ENCODE data around the gene TBC1D9. TPM values are rescaled to one million over a fixed set of nuclear protein-coding genes. Genes with fewer than 3 reads are reported as not detected.

The TBC1D9 gene
- total RNA-seq, 2 experiments from 2014 or later, result 1.0 to 13.0 TPM

- H3K27ac ChIP-seq (ENCODE audit: low read depth, low read length, poor library complexity, severe bottlenecking), result no peak overlapping the region
- TF ChIP-seq CTCF (conservative IDR thresholded peaks at IDR 0.05; ENCODE audit: low read length) (no peak), EZH2phosphoT487 (IDR thresholded peaks at IDR 0.05; ENCODE audit: borderline replicate concordance, low read depth, low read length) (no peak)
- no peaks in the 10 kb centered on the region for H4K20me1 ChIP-seq (ENCODE audit: insufficient read depth, low read length)
- H3K4me3 ChIP-seq (ENCODE audit: low read depth, low read length, poor library complexity, severe bottlenecking), result no peak overlapping the region
- no peaks in the 10 kb centered on the region for H3K36me3 ChIP-seq (ENCODE audit: insufficient read depth, low read length)
- intact Hi-C loops (cut with micrococcal nuclease; ENCODE audit: unreplicated experiment), result no loop called here
- POLR2A ChIA-PET, result no interaction called here
- H3K4me2 ChIP-seq (ENCODE audit: low read length), result no peak overlapping the region
- H3K4me1 ChIP-seq (ENCODE audit: insufficient read depth, low read length, poor library complexity, severe bottlenecking), result no peaks in the 10 kb centered on the region
- H3K9me3 ChIP-seq (ENCODE audit: low read length), result no peaks in the 10 kb centered on the region
- no TSS peak for BruUV-seq (replicated peaks)
- H2AFZ ChIP-seq (ENCODE audit: low read length), result no peak overlapping the region
- DNase-seq (ENCODE audit: low spot score), result no peak
- no peaks in the 10 kb centered on the region for H3K9me2 ChIP-seq (ENCODE audit: insufficient read depth, low read length)
- CTCF ChIA-PET (ENCODE audit: unreplicated experiment), result no interaction called here
- H3K79me2 ChIP-seq (ENCODE audit: insufficient read depth, low read depth, low read length), result no peaks in the 10 kb centered on the region
Observed at GRCh38 chr4:140689623-140690022, 66.6 kb downstream of the TBC1D9 start.

- H3K4me2 ChIP-seq (ENCODE audit: low read length), result no peak overlapping the region
- no peaks in the 10 kb centered on the region for H3K4me1 ChIP-seq (ENCODE audit: insufficient read depth, low read length, poor library complexity, severe bottlenecking)
- H3K9me3 ChIP-seq (ENCODE audit: low read length), result no peaks in the 10 kb centered on the region
- BruUV-seq (replicated peaks), result no TSS peak
- ChIA-PET POLR2A (no interaction called here), CTCF (ENCODE audit: unreplicated experiment) (no interaction called here)
- no peaks in the 10 kb centered on the region for H3K9me2 ChIP-seq (ENCODE audit: insufficient read depth, low read length)
- no peaks in the 10 kb centered on the region for H4K20me1 ChIP-seq (ENCODE audit: insufficient read depth, low read length)
- H2AFZ ChIP-seq (ENCODE audit: low read length), result no peak overlapping the region
- H3K79me2 ChIP-seq (ENCODE audit: insufficient read depth, low read depth, low read length), result no peaks in the 10 kb centered on the region
- intact Hi-C loops (cut with micrococcal nuclease; ENCODE audit: unreplicated experiment), result no loop called here
- DNase-seq (ENCODE audit: low spot score), result no peak
- no peak for TF ChIP-seq CTCF (conservative IDR thresholded peaks at IDR 0.05; ENCODE audit: low read length)
- no peak for TF ChIP-seq EZH2phosphoT487 (IDR thresholded peaks at IDR 0.05; ENCODE audit: borderline replicate concordance, low read depth, low read length)
- H3K36me3 ChIP-seq (ENCODE audit: insufficient read depth, low read length), result no peaks in the 10 kb centered on the region
- H3K4me3 ChIP-seq (ENCODE audit: low read depth, low read length, poor library complexity, severe bottlenecking), result no peak overlapping the region
- no peak overlapping the region for H3K27ac ChIP-seq (ENCODE audit: low read depth, low read length, poor library complexity, severe bottlenecking)
Observed at GRCh38 chr4:140688711-140689598, 67.2 kb downstream of the TBC1D9 start.

GRCh38 chr4:140686796-140687195 is 69.4 kb downstream of the TBC1D9 start:
- Histone ChIP-seq H4K20me1 (ENCODE audit: insufficient read depth, low read length) (no peaks in the 10 kb centered on the region), H3K4me3 (ENCODE audit: low read depth, low read length, poor library complexity, severe bottlenecking) (no peak overlapping the region), H3K9me2 (ENCODE audit: insufficient read depth, low read length) (no peaks in the 10 kb centered on the region), H3K9me3 (ENCODE audit: low read length) (no peaks in the 10 kb centered on the region), H3K4me2 (ENCODE audit: low read length) (no peak overlapping the region), H3K27ac (ENCODE audit: low read depth, low read length, poor library complexity, severe bottlenecking) (no peak overlapping the region), H3K4me1 (ENCODE audit: insufficient read depth, low read length, poor library complexity, severe bottlenecking) (no peaks in the 10 kb centered on the region), H3K79me2 (ENCODE audit: insufficient read depth, low read depth, low read length) (no peaks in the 10 kb centered on the region), H2AFZ (ENCODE audit: low read length) (no peak overlapping the region), H3K36me3 (ENCODE audit: insufficient read depth, low read length) (no peaks in the 10 kb centered on the region)
- ChIA-PET POLR2A (interaction anchor here (0.8 kb wide), 1 partner anchor 19 kb away, joined by 5 read pairs; no protein-coding TSS in a partner anchor), CTCF (ENCODE audit: unreplicated experiment) (no interaction called here)
- intact Hi-C loops (cut with micrococcal nuclease; ENCODE audit: unreplicated experiment), result no loop called here
- BruUV-seq (replicated peaks), result no TSS peak
- no peak for TF ChIP-seq CTCF (conservative IDR thresholded peaks at IDR 0.05; ENCODE audit: low read length)
- no peak for TF ChIP-seq EZH2phosphoT487 (IDR thresholded peaks at IDR 0.05; ENCODE audit: borderline replicate concordance, low read depth, low read length)
- no peak for DNase-seq (ENCODE audit: low spot score)
